HG02938 (cell line): ENCODE data around the gene PPIL1.

Experiments used
- ATAC-seq: cut with Tn5 transposase; IDR thresholded peaks from one replicate; pipeline ENCODE4 v1.9.1; 2021; ENCODE audit warnings: mild to moderate bottlenecking, moderate library complexity; ENCODE audit not compliant: unreplicated experiment

PPIL1 gene

DNA sequence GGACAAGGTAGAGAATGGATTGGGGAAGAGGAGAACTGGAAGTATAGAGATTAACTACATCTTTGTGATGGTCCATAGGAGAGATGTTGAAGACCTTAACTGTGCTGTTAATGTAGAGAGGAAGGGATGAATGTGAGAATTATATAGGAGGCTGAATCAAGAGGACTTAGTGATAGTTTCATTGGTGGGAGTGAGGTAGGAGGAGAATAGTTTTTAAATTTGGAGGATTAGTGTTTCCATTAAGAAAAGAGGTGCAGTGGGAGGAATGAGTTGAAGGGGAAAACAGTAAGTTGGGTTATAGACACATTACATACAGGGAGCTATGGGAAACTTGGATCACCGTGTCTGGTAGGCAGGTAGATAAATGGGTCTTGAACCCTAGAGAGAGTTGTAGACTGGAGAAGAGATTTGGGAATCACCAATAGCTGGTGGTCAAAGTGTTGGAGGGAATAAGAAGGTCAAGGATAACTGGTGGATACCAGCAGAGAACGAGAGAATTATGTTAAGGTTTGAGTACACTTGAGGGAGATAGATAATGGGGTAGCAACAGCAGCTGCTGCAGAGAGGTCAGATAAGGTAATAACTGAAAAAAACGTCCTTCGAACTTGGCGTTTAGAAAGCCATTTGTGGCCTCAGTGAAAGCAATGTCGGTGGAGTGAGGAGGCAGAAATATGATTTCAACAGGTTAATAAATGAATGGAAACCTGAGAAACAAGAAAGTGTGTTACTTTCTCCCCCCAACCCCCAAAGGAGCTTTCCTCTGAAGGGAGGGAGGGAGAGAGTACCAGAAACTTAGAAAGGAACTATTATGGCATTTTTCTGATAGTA lies 14.3 kb upstream of the PPIL1 start:
- ATAC-seq: no peak

GRCh38 chr6:36888115-36888643 lies 13.6 kb upstream of the PPIL1 start:
- ATAC-seq: no peak

DNA sequence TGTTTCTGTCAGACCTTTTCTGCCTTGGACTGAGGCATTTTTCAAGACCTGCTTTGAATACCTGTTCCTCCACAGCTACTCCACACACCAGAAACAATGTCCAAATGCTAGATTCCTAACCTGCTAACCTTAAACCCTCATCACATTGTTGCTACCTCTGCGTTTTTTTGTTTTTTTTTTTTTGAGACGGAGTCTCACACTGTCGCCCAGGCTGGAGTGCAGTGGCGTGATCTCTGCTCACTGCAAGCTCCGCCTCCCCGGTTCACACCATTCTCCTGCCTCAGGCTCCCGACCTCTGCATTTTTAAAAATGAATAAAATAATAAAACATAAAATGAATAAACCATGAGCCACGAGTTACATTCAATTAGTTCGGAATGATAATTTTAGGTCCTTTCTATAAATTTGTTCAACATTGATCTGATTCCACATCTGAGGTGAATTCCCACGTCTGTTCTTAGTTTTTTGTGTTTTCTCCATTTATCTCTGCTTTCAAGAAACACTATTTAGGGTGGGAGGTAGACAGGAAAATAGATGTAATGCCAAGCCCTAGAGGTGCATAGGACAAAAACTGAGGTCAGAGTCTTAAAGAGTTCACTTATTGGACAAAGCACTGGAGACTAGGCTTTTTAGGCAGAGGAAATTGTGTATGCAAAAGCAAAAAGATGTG lies 12.5 kb upstream of the PPIL1 start:
- ATAC-seq: no peak

GRCh38 chr6:36885461-36886401 lies 11.1 kb upstream of the PPIL1 start, which contains the start of gene C6orf89:
C6orf89 (plus strand) TSS chr6:36885952; CDS start chr6:36899445, 13,493 bp downstream.
- peak; percentile 97 for ATAC-seq

- no peak for ATAC-seq
These were observed 10.0 kb upstream of the PPIL1 start for GRCh38 chr6:36884610-36885009.

DNA sequence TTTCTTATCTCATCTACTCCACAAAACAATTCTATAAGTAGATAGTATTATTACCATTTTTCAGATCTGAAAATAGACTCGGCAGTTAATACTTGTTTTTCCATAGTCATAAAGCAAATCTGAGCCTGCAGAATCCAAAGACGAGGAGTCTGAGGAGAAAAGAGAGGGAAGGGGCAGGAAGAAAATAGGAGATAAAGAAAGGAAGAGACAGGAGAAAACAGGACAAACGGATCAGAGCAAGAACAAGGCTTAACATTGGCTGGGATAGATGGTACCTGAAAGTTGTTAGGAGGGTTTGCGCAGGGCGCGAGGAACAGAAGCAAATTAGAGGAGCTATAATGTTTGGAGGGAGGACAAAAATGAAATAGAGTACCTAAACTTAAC lies 639 bp upstream of the PPIL1 start:
- ATAC-seq: no peak

GRCh38 chr6:36873612-36874442 lies 776 bp downstream of the PPIL1 start:
- ATAC-seq: no peak

- no peak for ATAC-seq
These were observed 1.5 kb downstream of the PPIL1 start for GRCh38 chr6:36873115-36873514.

GRCh38 chr6:36871686-36872085 lies 2.9 kb downstream of the PPIL1 start:
- no peak for ATAC-seq

DNA sequence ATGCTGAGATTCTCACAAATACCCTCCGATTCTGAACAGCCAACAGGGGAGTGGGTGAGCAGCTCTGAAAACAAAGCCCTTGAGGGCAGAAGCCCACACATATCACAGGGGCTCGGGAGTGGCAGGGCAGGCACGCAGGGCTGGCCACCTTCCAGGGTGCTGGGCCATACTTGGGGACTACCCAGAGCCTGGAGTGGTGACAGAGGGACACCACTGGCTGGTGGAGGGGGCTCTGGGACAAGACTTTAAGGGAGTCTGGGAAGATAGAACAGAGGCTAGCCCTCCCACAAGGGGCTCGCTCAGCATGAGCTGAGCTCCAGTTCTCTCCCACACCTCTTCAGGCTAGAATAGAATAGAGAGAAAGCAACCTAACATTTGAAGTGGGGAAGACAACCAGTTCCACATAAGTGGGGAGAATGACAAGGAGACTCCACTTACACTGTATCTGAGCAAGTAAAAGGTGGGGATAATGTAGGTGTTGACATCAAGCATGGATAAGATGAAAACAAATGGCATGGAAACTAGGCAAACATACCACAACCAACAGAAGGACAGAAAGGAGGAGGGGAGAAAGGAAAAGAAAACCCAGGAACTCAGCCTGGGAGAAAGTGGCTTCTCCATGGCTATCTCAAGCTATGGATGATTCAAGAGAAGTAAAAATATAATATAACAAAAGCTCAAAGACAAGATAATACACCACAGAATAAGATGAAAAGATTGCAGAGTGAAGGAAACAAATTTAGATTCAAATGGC lies 7.0 kb downstream of the PPIL1 start:
- ATAC-seq: no peak

GRCh38 chr6:36865835-36866234 lies 8.8 kb downstream of the PPIL1 start:
- ATAC-seq: no peak

DNA sequence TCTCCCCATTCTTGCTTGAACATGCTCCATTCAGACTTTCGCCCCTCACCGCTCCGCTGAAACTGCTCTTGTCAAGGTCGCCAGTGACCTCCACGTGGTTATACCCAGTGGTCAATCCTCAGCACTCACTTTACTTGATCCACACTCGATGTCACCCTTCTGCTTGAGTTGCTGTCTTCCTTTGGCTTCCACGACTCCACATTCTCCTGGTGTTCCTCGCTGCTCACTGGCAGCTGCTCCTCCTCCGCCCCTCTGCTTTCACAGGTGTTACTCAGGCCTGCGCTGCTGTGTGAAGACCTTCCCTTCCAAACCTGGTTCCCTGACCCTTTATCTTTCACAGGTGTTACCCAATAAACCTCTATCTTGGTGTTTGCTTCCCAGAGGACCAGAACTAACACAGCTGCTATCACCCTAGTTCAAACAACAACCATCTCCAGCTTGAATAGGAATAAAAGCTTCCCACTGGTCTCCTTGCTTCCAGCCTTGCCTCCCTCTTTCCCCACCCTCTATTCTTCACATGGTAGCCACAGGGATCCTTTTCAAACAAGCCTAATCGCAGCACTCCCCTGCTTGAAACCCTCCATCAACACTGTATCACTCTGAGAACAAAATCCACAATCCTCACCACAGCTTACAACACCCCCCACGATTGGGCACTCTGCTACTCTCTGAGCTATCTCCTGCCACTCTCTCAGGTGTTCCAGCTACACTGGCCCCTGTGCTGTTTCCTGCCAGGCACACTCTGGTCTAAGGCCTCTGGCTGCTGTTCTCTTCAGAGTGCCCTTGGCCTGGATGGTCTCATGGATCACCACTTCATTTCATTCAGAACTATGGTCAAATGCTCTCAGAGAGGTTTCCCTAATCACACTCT lies 10.7 kb downstream of the PPIL1 start:
- ATAC-seq: no peak

DNA sequence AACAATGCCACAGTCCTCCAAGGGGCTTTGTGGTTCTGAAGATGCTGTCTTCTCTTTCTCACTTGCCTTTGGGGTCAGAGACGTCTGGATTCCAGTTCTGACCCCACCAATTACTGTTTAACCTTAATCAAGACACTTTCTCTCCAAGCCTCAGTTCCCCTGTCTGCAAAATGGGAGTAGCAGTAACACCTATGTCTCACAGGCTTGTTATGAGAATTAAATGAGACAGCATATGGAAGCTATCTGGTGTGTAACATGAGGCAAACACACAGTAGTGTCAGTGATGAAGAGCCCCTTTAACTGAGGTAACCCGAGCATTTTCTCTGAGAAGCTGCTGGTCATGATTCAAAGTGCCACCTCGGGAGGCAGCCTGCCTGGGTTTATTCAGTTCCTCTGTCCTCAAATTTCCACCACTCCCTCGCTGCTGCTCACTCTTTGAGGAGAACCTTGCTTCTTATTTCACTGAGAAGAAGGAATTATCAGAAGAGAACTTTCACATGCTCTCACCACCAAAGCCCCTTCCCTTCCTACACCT lies 11.7 kb downstream of the PPIL1 start:
- ATAC-seq: no peak

DNA sequence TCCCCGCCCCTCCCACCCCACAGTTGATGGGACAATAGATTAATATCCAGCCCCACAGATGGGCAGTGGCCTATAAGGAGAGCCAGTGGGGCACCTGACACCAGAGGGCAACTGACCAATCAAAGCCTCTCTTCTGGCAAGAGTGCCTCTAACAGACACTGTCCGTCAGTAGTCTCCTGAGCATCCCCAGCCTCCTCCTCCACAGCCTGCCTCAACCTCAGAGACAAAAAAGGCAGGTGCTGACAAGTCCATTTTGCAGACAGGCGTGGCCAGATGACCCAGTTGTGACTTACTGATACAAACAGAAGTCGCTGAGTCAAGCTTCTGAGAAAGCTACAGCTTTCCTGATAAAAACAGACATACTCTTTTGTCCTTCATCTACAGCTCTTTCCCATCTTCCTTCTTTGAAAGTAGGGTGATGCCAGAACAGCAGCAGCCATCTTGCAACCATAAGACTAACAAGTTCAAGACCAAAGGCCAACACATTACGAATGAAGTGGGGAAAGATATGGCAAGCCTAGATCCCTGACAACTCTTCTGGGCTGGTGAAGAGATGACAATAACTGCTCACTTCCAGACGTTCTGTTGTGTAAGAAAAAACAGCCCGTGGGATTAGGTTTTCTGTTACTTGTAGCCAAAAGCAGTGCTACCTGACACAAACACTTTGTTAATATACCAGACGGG lies 12.3 kb downstream of the PPIL1 start:
- ATAC-seq: no peak

DNA sequence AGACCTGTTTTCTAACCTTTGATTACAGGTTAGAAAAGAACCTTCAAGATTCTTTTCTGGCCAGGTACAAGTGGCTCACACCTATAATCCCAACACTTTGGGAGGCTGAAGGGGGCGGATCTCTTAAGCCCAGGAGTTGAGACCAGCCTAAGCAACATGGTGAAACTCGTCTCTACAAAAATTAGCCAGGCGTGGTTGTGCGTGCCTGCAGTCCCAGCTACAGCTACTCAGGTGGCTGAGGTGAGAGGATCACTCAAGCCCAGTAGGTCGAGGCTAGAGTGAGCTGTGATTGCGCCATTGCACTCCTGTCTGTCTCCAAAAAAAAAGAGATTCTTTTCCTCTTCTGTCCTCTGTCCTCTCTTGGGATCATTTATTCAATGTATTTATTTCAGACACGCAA lies 14.5 kb downstream of the PPIL1 start:
- ATAC-seq: no peak

- ATAC-seq: no peak
These were observed 16.1 kb downstream of the PPIL1 start for GRCh38 chr6:36858407-36858981.

DNA sequence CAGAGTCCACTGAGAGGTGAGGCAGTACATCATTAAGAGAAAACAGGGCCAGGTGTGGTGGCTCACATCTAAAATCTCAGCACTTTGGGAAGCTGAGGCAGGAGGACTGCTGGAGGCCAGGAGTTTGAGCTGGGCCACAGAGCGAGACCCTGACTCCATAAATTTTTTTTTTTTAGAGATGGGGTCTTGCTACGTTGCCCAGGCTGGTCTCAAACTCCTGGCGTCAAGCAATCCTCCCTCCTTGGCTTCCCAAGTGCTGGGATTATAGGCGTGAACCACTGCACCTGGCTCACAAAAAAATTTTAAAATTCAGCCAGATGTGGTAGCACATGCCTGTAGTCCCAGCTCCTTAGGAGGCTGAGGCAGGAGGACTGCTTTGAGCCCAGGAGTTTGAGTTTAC lies 17.3 kb downstream of the PPIL1 start:
- no peak for ATAC-seq
